ENCODE data around the gene TBPL2. TPM values are rescaled to one million over a fixed set of nuclear protein-coding genes. Genes with fewer than 3 reads are reported as not detected.
"Not testable (repeated sequence)": the region's sequence is repeated elsewhere in the genome, so short reads cannot be mapped to it uniquely, and the experiment has no call there.

Gene TBPL2
- total RNA-seq, 1 donor from 2014 or later: not detected

- intact Hi-C loops (cut with DNase I): loop anchor here (5.0 to 10.0 kb wide), 2 partner anchors 217 to 1024 kb away; no protein-coding TSS in a partner anchor
- ATAC-seq: no peak
- no peak for DNase-seq (ENCODE audit: missing footprints)
Observed at GRCh38 chr14:55448141-55448614, 7.8 kb upstream of the TBPL2 start.

- DNase-seq (ENCODE audit: missing footprints): no peak
- ATAC-seq: no peak
- intact Hi-C loops (cut with DNase I): loop anchor here (5.0 to 10.0 kb wide), 2 partner anchors 218 to 1025 kb away; no protein-coding TSS in a partner anchor
Observed at GRCh38 chr14:55446833-55447232, 6.4 kb upstream of the TBPL2 start.

GRCh38 chr14:55446127-55446736, 5.8 kb upstream of the TBPL2 start:
- no peak for DNase-seq (ENCODE audit: missing footprints)

GRCh38 chr14:55441286-55441685, 870 bp upstream of the TBPL2 start:
- ATAC-seq (no peak), DNase-seq (ENCODE audit: missing footprints) (no peak)
- intact Hi-C loops (cut with DNase I): loop anchor here (5.0 to 10.0 kb wide), 2 partner anchors 131 to 224 kb away; no protein-coding TSS in a partner anchor

More at GRCh38 chr14:55446127-55446736, 5.8 kb upstream of the TBPL2 start:
- peak; percentile 73 for ATAC-seq
- intact Hi-C loops (cut with DNase I): loop anchor here (5.0 to 10.0 kb wide), 2 partner anchors 219 to 1026 kb away; no protein-coding TSS in a partner anchor

- DNase-seq (ENCODE audit: missing footprints): no peak
- intact Hi-C loops (cut with DNase I): no loop called here
- peak; percentile 46 for ATAC-seq
Observed at GRCh38 chr14:55438066-55438683, 2.2 kb downstream of the TBPL2 start.

- DNase-seq (ENCODE audit: missing footprints): no peak
- intact Hi-C loops (cut with DNase I): no loop called here
- ATAC-seq: no peak
Observed at GRCh38 chr14:55436931-55437330, 3.5 kb downstream of the TBPL2 start.

- intact Hi-C loops (cut with DNase I): no loop called here
- DNase-seq (ENCODE audit: missing footprints) (no peak), ATAC-seq (no peak)
Observed at GRCh38 chr14:55436519-55436918, 3.9 kb downstream of the TBPL2 start.

GRCh38 chr14:55434805-55435174, 5.6 kb downstream of the TBPL2 start:
- no peak for ATAC-seq
- intact Hi-C loops (cut with DNase I): no loop called here
- no peak for DNase-seq (ENCODE audit: missing footprints)

- no peak for ATAC-seq
- intact Hi-C loops (cut with DNase I): no loop called here
- DNase-seq (ENCODE audit: missing footprints): no peak
Observed at GRCh38 chr14:55433880-55434804, 6.3 kb downstream of the TBPL2 start.

GRCh38 chr14:55432628-55433027, 7.8 kb downstream of the TBPL2 start:
- intact Hi-C loops (cut with DNase I): no loop called here
- ATAC-seq: no peak
- DNase-seq (ENCODE audit: missing footprints): no peak

GRCh38 chr14:55430024-55430690, 10.3 kb downstream of the TBPL2 start:
- intact Hi-C loops (cut with DNase I): loop anchor here (1.0 to 2.0 kb wide), 2 partner anchors 159 to 217 kb away; partner anchors contain the start of gene FBXO34
- ATAC-seq: peak; percentile 47

GRCh38 chr14:55427439-55427838, 13.0 kb downstream of the TBPL2 start:
- intact Hi-C loops (cut with DNase I): no loop called here
- ATAC-seq: no peak
- no peak for DNase-seq (ENCODE audit: missing footprints)

More at GRCh38 chr14:55430024-55430690, 10.3 kb downstream of the TBPL2 start:
- DNase-seq (ENCODE audit: missing footprints): no peak

GRCh38 chr14:55426891-55427290, 13.5 kb downstream of the TBPL2 start:
- intact Hi-C loops (cut with DNase I): no loop called here
- DNase-seq (ENCODE audit: missing footprints) (no peak), ATAC-seq (no peak)

GRCh38 chr14:55425091-55425490, 15.3 kb downstream of the TBPL2 start:
- DNase-seq (ENCODE audit: missing footprints) (no peak), ATAC-seq (no peak)
- intact Hi-C loops (cut with DNase I): no loop called here

- intact Hi-C loops (cut with DNase I): no loop called here
- DNase-seq (ENCODE audit: missing footprints) (no peak), ATAC-seq (no peak)
Observed at GRCh38 chr14:55423969-55424368, 16.4 kb downstream of the TBPL2 start.

- intact Hi-C loops (cut with DNase I); ATAC-seq: not testable (repeated sequence)
- peak; percentile 59 for DNase-seq (ENCODE audit: missing footprints)
Observed at GRCh38 chr14:55422338-55422737, 18.1 kb downstream of the TBPL2 start.

GRCh38 chr14:55419663-55420062, 20.8 kb downstream of the TBPL2 start:
- ATAC-seq: no peak
- intact Hi-C loops (cut with DNase I): no loop called here

GRCh38 chr14:55418411-55418810, 22.0 kb downstream of the TBPL2 start:
- DNase-seq (ENCODE audit: missing footprints) (no peak), ATAC-seq (no peak)
- intact Hi-C loops (cut with DNase I): no loop called here

More at GRCh38 chr14:55419663-55420062, 20.8 kb downstream of the TBPL2 start:
- no peak for DNase-seq (ENCODE audit: missing footprints)

- DNase-seq (ENCODE audit: missing footprints) (no peak), ATAC-seq (no peak)
- intact Hi-C loops (cut with DNase I): no loop called here
Observed at GRCh38 chr14:55417955-55418354, 22.5 kb downstream of the TBPL2 start.
